ENCODE results near the gene GDF2.

The GDF2 gene

DNA sequence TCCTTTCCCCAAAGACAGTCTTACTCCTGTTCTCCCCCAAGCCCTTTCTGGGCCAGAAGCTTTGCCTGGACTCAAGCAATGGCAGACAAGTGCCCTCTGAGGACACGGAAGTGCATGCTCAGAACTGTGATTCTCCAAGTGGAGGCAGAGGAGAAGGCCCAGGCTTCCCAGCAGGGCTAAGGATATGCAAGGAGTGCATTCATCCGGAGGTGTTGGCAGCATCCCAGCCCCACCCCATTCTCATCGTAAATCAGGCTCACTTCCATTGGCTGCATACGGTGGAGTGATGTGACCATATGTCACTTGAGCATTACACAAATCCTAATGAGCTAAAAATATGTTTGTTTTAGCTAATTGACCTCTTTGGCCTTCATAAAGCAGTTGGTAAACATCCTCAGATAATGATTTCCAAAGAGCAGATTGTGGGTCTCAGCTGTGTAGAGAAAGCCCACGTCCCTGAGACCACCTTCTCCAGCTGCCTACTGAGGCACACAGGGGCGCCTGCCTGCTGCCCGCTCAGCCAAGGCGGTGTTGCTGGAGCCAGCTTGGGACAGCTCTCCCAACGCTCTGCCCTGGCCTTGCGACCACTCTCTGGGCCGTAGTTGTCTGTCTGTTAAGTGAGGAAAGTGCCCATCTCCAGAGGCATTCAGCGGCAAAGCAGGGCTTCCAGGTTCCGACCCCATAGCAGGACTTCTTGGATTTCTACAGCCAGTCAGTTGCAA is 24.5 kb downstream of the GDF2 start:
- H3K27ac ChIP-seq (ENCODE audit: low read depth, low read length, severe bottlenecking) = no peak overlapping the region

GRCh38 chr10:47347303-47347675 is 25.0 kb downstream of the GDF2 start:
- no peaks in the 10 kb centered on the region for H3K4me1 ChIP-seq (ENCODE audit: control insufficient read depth, insufficient read depth, low read length, poor library complexity, severe bottlenecking)
- WGBS, 2 experiments (ENCODE audit: insufficient coverage in 2 of 2) = 90 to 100% methylated on average over 2 to 4 of the region's 4 CpGs
- no peaks in the 10 kb centered on the region for H3K36me3 ChIP-seq (ENCODE audit: control insufficient read depth, insufficient read depth, low read length)

More for the DNA sequence above, 24.5 kb downstream of the GDF2 start:
- no peaks in the 10 kb centered on the region for H3K9me3 ChIP-seq (ENCODE audit: control insufficient read depth, low read length)
- WGBS, 2 experiments (ENCODE audit: insufficient coverage in 2 of 2) = 88 to 96% methylated on average over 7 to 13 of the region's 13 CpGs
- H3K36me3 ChIP-seq (ENCODE audit: control insufficient read depth, insufficient read depth, low read length) = no peaks in the 10 kb centered on the region
- H3K4me1 ChIP-seq (ENCODE audit: control insufficient read depth, insufficient read depth, low read length, poor library complexity, severe bottlenecking) = no peaks in the 10 kb centered on the region
- H3K4me3 ChIP-seq (ENCODE audit: extremely low read depth, insufficient read depth, low read length, poor library complexity, severe bottlenecking) = no peak overlapping the region

GRCh38 chr10:47348138-47348651 is 25.9 kb downstream of the GDF2 start, which contains the start of gene RBP3:
Gene RBP3 (plus strand): TSS chr10:47348363. CDS start chr10:47348485, 122 bp downstream.
- no peak within 1 kb of the TSS for H3K27ac ChIP-seq (ENCODE audit: low read depth, low read length, severe bottlenecking)
- no peaks in the 10 kb centered on the region for H3K9me3 ChIP-seq (ENCODE audit: control insufficient read depth, low read length)
- no peak within 1 kb of the TSS for H3K4me3 ChIP-seq (ENCODE audit: extremely low read depth, insufficient read depth, low read length, poor library complexity, severe bottlenecking)
- no peaks in the 10 kb centered on the region for H3K4me1 ChIP-seq (ENCODE audit: control insufficient read depth, insufficient read depth, low read length, poor library complexity, severe bottlenecking)
- 87 to 88% methylated on average over 4 to 5 of the region's 5 CpGs for WGBS, 2 experiments (ENCODE audit: insufficient coverage in 2 of 2)
- H3K36me3 ChIP-seq (ENCODE audit: control insufficient read depth, insufficient read depth, low read length) = no peaks in the 10 kb centered on the region

More at GRCh38 chr10:47347303-47347675, 25.0 kb downstream of the GDF2 start:
- Histone ChIP-seq H3K9me3 (ENCODE audit: control insufficient read depth, low read length) (no peaks in the 10 kb centered on the region), H3K4me3 (ENCODE audit: extremely low read depth, insufficient read depth, low read length, poor library complexity, severe bottlenecking) (no peak overlapping the region), H3K27ac (ENCODE audit: low read depth, low read length, severe bottlenecking) (no peak overlapping the region)

DNA sequence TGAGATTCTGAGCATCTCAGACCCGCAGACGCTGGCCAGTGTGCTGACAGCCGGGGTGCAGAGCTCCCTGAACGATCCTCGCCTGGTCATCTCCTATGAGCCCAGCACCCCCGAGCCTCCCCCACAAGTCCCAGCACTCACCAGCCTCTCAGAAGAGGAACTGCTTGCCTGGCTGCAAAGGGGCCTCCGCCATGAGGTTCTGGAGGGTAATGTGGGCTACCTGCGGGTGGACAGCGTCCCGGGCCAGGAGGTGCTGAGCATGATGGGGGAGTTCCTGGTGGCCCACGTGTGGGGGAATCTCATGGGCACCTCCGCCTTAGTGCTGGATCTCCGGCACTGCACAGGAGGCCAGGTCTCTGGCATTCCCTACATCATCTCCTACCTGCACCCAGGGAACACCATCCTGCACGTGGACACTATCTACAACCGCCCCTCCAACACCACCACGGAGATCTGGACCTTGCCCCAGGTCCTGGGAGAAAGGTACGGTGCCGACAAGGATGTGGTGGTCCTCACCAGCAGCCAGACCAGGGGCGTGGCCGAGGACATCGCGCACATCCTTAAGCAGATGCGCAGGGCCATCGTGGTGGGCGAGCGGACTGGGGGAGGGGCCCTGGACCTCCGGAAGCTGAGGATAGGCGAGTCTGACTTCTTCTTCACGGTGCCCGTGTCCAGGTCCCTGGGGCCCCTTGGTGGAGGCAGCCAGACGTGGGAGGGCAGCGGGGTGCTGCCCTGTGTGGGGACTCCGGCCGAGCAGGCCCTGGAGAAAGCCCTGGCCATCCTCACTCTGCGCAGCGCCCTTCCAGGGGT is 26.6 kb downstream of the GDF2 start:
- H3K36me3 ChIP-seq (ENCODE audit: control insufficient read depth, insufficient read depth, low read length) = no peaks in the 10 kb centered on the region
- WGBS, 2 experiments (ENCODE audit: insufficient coverage in 2 of 2) = 90 to 94% methylated on average over 31 to 33 of the region's 36 CpGs
- no peak overlapping the region for H3K4me3 ChIP-seq (ENCODE audit: extremely low read depth, insufficient read depth, low read length, poor library complexity, severe bottlenecking)
- no peak overlapping the region for H3K27ac ChIP-seq (ENCODE audit: low read depth, low read length, severe bottlenecking)
- H3K4me1 ChIP-seq (ENCODE audit: control insufficient read depth, insufficient read depth, low read length, poor library complexity, severe bottlenecking) = no peaks in the 10 kb centered on the region
- no peaks in the 10 kb centered on the region for H3K9me3 ChIP-seq (ENCODE audit: control insufficient read depth, low read length)

GRCh38 chr10:47349516-47349915 is 27.3 kb downstream of the GDF2 start:
- H3K27ac ChIP-seq (ENCODE audit: low read depth, low read length, severe bottlenecking) = no peak overlapping the region
- WGBS, 2 experiments (ENCODE audit: insufficient coverage in 2 of 2) = 90 to 93% methylated on average over 22 of the region's 22 CpGs
- H3K36me3 ChIP-seq (ENCODE audit: control insufficient read depth, insufficient read depth, low read length) = no peaks in the 10 kb centered on the region

GRCh38 chr10:47349941-47350371 is 27.7 kb downstream of the GDF2 start:
- no peaks in the 10 kb centered on the region for H3K4me1 ChIP-seq (ENCODE audit: control insufficient read depth, insufficient read depth, low read length, poor library complexity, severe bottlenecking)
- no peaks in the 10 kb centered on the region for H3K36me3 ChIP-seq (ENCODE audit: control insufficient read depth, insufficient read depth, low read length)
- WGBS, 2 experiments (ENCODE audit: insufficient coverage in 2 of 2) = 94 to 96% methylated on average over 21 to 31 of the region's 31 CpGs
- no peaks in the 10 kb centered on the region for H3K9me3 ChIP-seq (ENCODE audit: control insufficient read depth, low read length)
- H3K4me3 ChIP-seq (ENCODE audit: extremely low read depth, insufficient read depth, low read length, poor library complexity, severe bottlenecking) = no peak overlapping the region
- no peak overlapping the region for H3K27ac ChIP-seq (ENCODE audit: low read depth, low read length, severe bottlenecking)

More at GRCh38 chr10:47349516-47349915, 27.3 kb downstream of the GDF2 start:
- Histone ChIP-seq H3K9me3 (ENCODE audit: control insufficient read depth, low read length) (no peaks in the 10 kb centered on the region), H3K4me3 (ENCODE audit: extremely low read depth, insufficient read depth, low read length, poor library complexity, severe bottlenecking) (no peak overlapping the region), H3K4me1 (ENCODE audit: control insufficient read depth, insufficient read depth, low read length, poor library complexity, severe bottlenecking) (no peaks in the 10 kb centered on the region)

- no peaks in the 10 kb centered on the region for H3K4me1 ChIP-seq (ENCODE audit: control insufficient read depth, insufficient read depth, low read length, poor library complexity, severe bottlenecking)
- no peak overlapping the region for H3K27ac ChIP-seq (ENCODE audit: low read depth, low read length, severe bottlenecking)
- H3K36me3 ChIP-seq (ENCODE audit: control insufficient read depth, insufficient read depth, low read length) = no peaks in the 10 kb centered on the region
- 92 to 93% methylated on average over 38 to 39 of the region's 39 CpGs for WGBS, 2 experiments (ENCODE audit: insufficient coverage in 2 of 2)
- no peaks in the 10 kb centered on the region for H3K9me3 ChIP-seq (ENCODE audit: control insufficient read depth, low read length)
- no peak overlapping the region for H3K4me3 ChIP-seq (ENCODE audit: extremely low read depth, insufficient read depth, low read length, poor library complexity, severe bottlenecking)
Observed at GRCh38 chr10:47350671-47351640, 28.7 kb downstream of the GDF2 start.

DNA sequence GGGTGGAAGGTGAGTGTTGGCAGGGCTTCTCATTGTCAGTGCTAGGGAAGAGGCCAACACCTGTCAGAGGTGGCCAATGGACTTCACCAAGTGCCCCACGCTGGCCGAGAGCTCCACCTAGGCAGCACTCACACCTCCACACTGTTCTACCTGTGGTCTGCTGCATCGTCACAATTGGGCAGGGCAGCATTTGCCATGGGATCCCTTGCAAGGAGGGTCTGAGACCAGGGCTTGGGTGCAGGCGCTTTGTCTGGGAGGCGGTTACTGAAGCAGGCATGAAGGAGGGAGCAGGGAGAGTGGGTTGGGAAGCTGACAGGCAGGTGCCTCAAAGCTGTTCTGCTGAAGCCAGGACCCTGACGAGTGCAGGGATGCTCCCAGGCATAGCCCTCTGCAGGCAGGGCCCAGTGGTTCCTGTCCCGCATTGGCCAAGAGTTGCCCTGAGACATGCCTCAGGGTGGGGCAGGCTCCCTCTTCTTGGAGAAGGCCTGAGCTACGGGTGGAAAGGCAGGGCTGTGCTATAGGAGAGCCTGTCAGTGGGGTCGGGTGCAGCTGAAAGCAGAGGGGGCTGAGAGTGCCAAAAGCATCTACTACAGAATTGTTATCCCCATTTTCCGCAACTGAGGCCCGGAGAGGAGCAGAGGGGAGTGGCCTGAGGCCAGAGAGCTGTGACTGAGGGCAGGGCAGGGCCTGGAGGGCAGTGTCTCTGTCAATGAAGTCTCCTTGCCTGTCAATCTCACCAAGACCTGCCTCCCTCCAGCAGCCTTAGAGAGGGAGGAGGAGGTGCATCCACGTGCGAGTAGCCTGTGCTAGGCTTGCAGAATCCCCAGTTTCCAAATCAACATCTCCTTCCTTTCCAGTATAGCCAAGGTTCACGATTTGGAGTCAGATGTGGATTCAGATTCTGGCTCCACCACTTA is 29.9 kb downstream of the GDF2 start:
- no peak overlapping the region for H3K27ac ChIP-seq (ENCODE audit: low read depth, low read length, severe bottlenecking)
- no peaks in the 10 kb centered on the region for H3K9me3 ChIP-seq (ENCODE audit: control insufficient read depth, low read length)
- H3K4me1 ChIP-seq (ENCODE audit: control insufficient read depth, insufficient read depth, low read length, poor library complexity, severe bottlenecking) = no peaks in the 10 kb centered on the region
- WGBS, 2 experiments (ENCODE audit: insufficient coverage in 2 of 2) = 81 to 84% methylated on average over 6 to 10 of the region's 14 CpGs
- H3K4me3 ChIP-seq (ENCODE audit: extremely low read depth, insufficient read depth, low read length, poor library complexity, severe bottlenecking) = no peak overlapping the region
- H3K36me3 ChIP-seq (ENCODE audit: control insufficient read depth, insufficient read depth, low read length) = no peaks in the 10 kb centered on the region

DNA sequence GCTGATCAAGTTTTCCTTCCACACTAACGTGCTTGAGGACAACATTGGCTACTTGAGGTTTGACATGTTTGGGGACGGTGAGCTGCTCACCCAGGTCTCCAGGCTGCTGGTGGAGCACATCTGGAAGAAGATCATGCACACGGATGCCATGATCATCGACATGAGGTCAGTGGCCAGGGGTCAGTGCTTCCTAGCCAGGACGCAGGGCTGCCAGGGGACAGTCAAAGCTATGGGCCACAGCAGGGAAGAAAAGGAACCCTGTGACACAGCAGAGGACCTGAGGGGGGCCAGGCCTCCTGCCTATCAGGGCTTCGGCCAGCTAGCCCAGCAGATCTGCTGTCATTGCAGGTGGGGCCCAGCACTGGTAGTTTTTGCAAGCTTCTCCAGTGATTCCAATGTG is 31.1 kb downstream of the GDF2 start:
- Histone ChIP-seq H3K4me3 (ENCODE audit: extremely low read depth, insufficient read depth, low read length, poor library complexity, severe bottlenecking) (no peak overlapping the region), H3K36me3 (ENCODE audit: control insufficient read depth, insufficient read depth, low read length) (no peaks in the 10 kb centered on the region), H3K27ac (ENCODE audit: low read depth, low read length, severe bottlenecking) (no peak overlapping the region), H3K9me3 (ENCODE audit: control insufficient read depth, low read length) (no peaks in the 10 kb centered on the region), H3K4me1 (ENCODE audit: control insufficient read depth, insufficient read depth, low read length, poor library complexity, severe bottlenecking) (no peaks in the 10 kb centered on the region)
- 88 to 91% methylated on average over 4 to 6 of the region's 6 CpGs for WGBS, 2 experiments (ENCODE audit: insufficient coverage in 2 of 2)

Measured in mesodermal cell (in vitro differentiated cells).